Mesenchymal stem cell (in vitro differentiated cells and primary cell): Measurements from ENCODE around the gene RDH11.

Source experiments
- DNase-seq: peaks from one replicate; pipeline ENCODE4 v3.0.0-alpha.2; 2013
- H2AFZ ChIP-seq: one replicate; pipeline ENCODE4 v1.6.1; 2013; ENCODE audit warnings: low read depth, mild to moderate bottlenecking, control low read depth, inconsistent platforms, low read length, moderate library complexity
- H2AK5ac ChIP-seq: 2 replicates; pipeline ENCODE4 v1.6.1; 2013; ENCODE audit warnings: low read length, moderate library complexity, mild to moderate bottlenecking, inconsistent platforms; ENCODE audit not compliant: severe bottlenecking
- H2BK120ac ChIP-seq: one replicate; pipeline ENCODE4 v1.6.1; 2013; ENCODE audit warnings: low read depth, mild to moderate bottlenecking, inconsistent platforms, low read length, moderate library complexity
- H2BK12ac ChIP-seq, 2 experiments: one replicate each; pipeline ENCODE4 v1.6.1; 2013; ENCODE audit warnings: inconsistent platforms in 2 of 2, low read length in 2 of 2, mild to moderate bottlenecking in 2 of 2, moderate library complexity in 2 of 2, control low read depth in 1 of 2
- H2BK15ac ChIP-seq: one replicate; pipeline ENCODE4 v1.6.1; 2013; ENCODE audit warnings: mild to moderate bottlenecking, low read depth, inconsistent platforms; ENCODE audit not compliant: poor library complexity, severe bottlenecking
- H2BK5ac ChIP-seq: 2 replicates; pipeline ENCODE4 v1.6.1; 2013; ENCODE audit warnings: low read depth, mild to moderate bottlenecking, low read length, control low read depth, inconsistent platforms; ENCODE audit not compliant: poor library complexity, severe bottlenecking
- H3K14ac ChIP-seq, 2 experiments: one replicate each; pipeline ENCODE4 v1.6.1; 2013; ENCODE audit warnings: inconsistent platforms in 2 of 2, low read length in 2 of 2, control low read depth in 1 of 2, mild to moderate bottlenecking in 1 of 2, moderate library complexity in 1 of 2
- H3K18ac ChIP-seq, 2 experiments: one replicate each; pipeline ENCODE4 v1.6.1; 2013; ENCODE audit warnings: inconsistent platforms in 2 of 2, low read length in 2 of 2, control low read depth in 1 of 2, low read depth in 1 of 2, mild to moderate bottlenecking in 1 of 2
- H3K23ac ChIP-seq, 2 experiments: one replicate each; pipeline ENCODE4 v1.6.1; 2013; ENCODE audit warnings: inconsistent platforms in 2 of 2, low read length in 2 of 2, mild to moderate bottlenecking in 2 of 2, moderate library complexity in 2 of 2, control low read depth in 1 of 2
- H3K27ac ChIP-seq: 2 replicates; pipeline ENCODE4 v1.5.1; 2013; ENCODE audit warnings: mild to moderate bottlenecking, moderate library complexity, low read length, control low read depth, inconsistent platforms; ENCODE audit not compliant: poor library complexity, severe bottlenecking
- H3K27me3 ChIP-seq, 2 experiments: 2 replicates each; pipeline versions ENCODE4 v1.6.1 to v1.7.0; 2013; ENCODE audit warnings: low read length in 2 of 2, mild to moderate bottlenecking in 2 of 2, moderate library complexity in 2 of 2, control low read depth in 1 of 2, inconsistent platforms in 1 of 2; ENCODE audit not compliant: control insufficient read depth in 1 of 2, insufficient read depth in 1 of 2
- H3K36me3 ChIP-seq, 2 experiments: 2 replicates each; pipeline versions ENCODE4 v1.6.1 to v1.7.0; 2013; ENCODE audit warnings: low read length in 2 of 2, control low read depth in 1 of 2, inconsistent platforms in 1 of 2, low read depth in 1 of 2, mild to moderate bottlenecking in 1 of 2; ENCODE audit not compliant: insufficient read depth in 2 of 2, control insufficient read depth in 1 of 2
- H3K4ac ChIP-seq, 2 experiments: one replicate each; pipeline ENCODE4 v1.6.1; 2013; ENCODE audit warnings: inconsistent platforms in 2 of 2, low read length in 2 of 2, mild to moderate bottlenecking in 2 of 2, moderate library complexity in 2 of 2, control low read depth in 1 of 2, low read depth in 1 of 2
- H3K4me1 ChIP-seq: 2 replicates; pipeline ENCODE4 v1.6.1; 2013; ENCODE audit warnings: low read depth, low read length, control low read depth; ENCODE audit not compliant: control insufficient read depth, insufficient read depth
- H3K4me2 ChIP-seq: 2 replicates; pipeline ENCODE4 v1.6.1; 2013; ENCODE audit warnings: low read length, mild to moderate bottlenecking, inconsistent platforms; ENCODE audit not compliant: poor library complexity, severe bottlenecking
- H3K4me3 ChIP-seq, 2 experiments: 2 replicates each; pipeline versions ENCODE4 v1.5.1 to v1.7.0; 2013; ENCODE audit warnings: low read length in 2 of 2, mild to moderate bottlenecking in 2 of 2, control low read depth in 1 of 2, low read depth in 1 of 2; ENCODE audit not compliant: insufficient read depth in 1 of 2
- H3K79me1 ChIP-seq: replicated peaks from 2 replicates; pipeline ENCODE4 v1.6.1; 2013; ENCODE audit warnings: mild to moderate bottlenecking, control low read depth, low read length, inconsistent platforms; ENCODE audit not compliant: poor library complexity, severe bottlenecking
- H3K9ac ChIP-seq: 2 replicates; pipeline ENCODE4 v1.7.0; 2013; ENCODE audit warnings: mild to moderate bottlenecking, low read length, moderate library complexity
- H3K9me3 ChIP-seq: 2 replicates; pipeline ENCODE4 v1.7.0; 2013; ENCODE audit warnings: mild to moderate bottlenecking, low read length; ENCODE audit not compliant: control insufficient read depth
- H4K8ac ChIP-seq: one replicate; pipeline ENCODE4 v1.6.1; 2013; ENCODE audit warnings: inconsistent platforms, mild to moderate bottlenecking, low read length, moderate library complexity
- H4K91ac ChIP-seq: one replicate; pipeline ENCODE4 v1.6.1; 2013; ENCODE audit warnings: mild to moderate bottlenecking, low read length, inconsistent platforms
- WGBS: methylation state at CpG from one replicate; pipeline ENCODE4 v1.1.7; 2013; ENCODE audit warnings: mixed read lengths; 5-methylcytosine and 5-hydroxymethylcytosine counted together

Gene RDH11

DNA sequence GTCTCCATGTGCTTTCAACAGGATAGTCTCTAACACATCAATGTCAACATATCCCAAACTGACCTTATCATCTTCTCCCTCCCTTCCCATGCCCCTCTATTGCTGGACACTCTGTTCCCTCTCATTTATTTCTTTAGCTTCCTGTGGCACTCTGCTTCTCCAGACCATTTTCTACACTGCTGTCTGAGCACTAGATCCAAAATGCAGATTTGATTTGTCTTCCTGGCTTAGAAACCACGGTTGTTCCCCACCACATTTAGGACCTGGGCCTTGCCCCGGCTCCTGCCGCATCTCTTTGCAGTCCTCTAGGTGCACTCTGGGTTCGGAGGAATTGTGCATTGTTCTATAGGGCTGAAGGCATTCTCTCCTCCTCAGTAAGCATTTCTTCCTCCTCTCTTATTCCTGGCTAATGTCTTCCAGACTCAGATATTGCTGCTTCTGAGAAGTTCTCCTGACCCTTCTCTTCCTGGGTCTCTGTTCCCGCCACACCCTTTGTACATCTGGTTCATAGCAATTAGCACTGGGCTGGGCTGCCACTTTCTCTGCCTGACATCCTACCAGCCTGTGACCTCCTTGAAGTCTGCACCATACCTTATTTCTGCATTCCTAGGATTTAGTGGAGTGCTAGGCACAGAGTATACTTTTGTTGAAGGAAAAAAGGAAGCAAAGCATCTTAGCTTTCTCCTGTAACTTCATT, 62.0 kb downstream of the RDH11 start:
- H3K4me3 ChIP-seq: no peak overlapping the region
- 90% methylated on average over 5 of the region's 5 CpGs for WGBS
- no peak overlapping the region for H2BK15ac ChIP-seq
- no peak overlapping the region for H4K8ac ChIP-seq
- no peaks in the 10 kb centered on the region for H3K36me3 ChIP-seq
- H3K4me1 ChIP-seq: no peaks in the 10 kb centered on the region
- H2AK5ac ChIP-seq: no peak overlapping the region
- H3K4me2 ChIP-seq: no peak overlapping the region
- no peak overlapping the region for H3K23ac ChIP-seq
- H3K27me3 ChIP-seq: no peaks in the 10 kb centered on the region
- H3K9ac ChIP-seq: no peak overlapping the region
- no peak overlapping the region for H3K14ac ChIP-seq
- no peak for DNase-seq
- H2AFZ ChIP-seq: no peak overlapping the region
- no peak overlapping the region for H4K91ac ChIP-seq
- H2BK12ac ChIP-seq: no peak overlapping the region
- no peaks in the 10 kb centered on the region for H3K9me3 ChIP-seq
- no peak overlapping the region for H2BK5ac ChIP-seq
- H3K4ac ChIP-seq: no peak overlapping the region
- H2BK120ac ChIP-seq: no peak overlapping the region
- no peak overlapping the region for H3K27ac ChIP-seq
- peaks cover 2% of the 10 kb centered on the region for H3K79me1 ChIP-seq
- no peak overlapping the region for H3K18ac ChIP-seq

DNA sequence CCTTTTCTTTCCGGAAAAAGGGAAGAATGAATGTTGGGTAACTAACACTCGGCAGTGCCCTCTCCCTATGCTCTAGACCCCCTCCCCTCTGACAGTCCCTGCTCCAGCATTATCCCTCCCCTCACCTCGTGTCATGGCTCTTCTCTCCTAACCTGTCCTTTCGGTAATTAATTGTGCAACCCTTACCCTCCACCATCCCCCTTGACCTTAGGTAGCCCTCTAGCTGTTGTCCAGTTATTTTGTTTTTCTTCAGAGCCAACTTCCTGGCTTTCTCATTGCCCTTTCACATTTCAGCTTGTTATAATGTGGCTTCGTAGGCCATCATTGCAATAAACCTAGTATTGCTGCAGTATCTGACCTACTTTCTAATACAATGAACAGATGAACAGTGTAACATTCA, 64.6 kb downstream of the RDH11 start:
- H3K23ac ChIP-seq: no peak overlapping the region
- no peak overlapping the region for H3K4me3 ChIP-seq
- no peak overlapping the region for H2BK15ac ChIP-seq
- no peaks in the 10 kb centered on the region for H3K4me1 ChIP-seq
- H3K79me1 ChIP-seq: no peaks in the 10 kb centered on the region
- H3K27me3 ChIP-seq: no peaks in the 10 kb centered on the region
- H3K27ac ChIP-seq: no peak overlapping the region
- H4K91ac ChIP-seq: no peak overlapping the region
- 73% methylated on average over 5 of the region's 5 CpGs for WGBS
- H3K14ac ChIP-seq: no peak overlapping the region
- no peaks in the 10 kb centered on the region for H3K9me3 ChIP-seq
- H2AFZ ChIP-seq: no peak overlapping the region
- H3K18ac ChIP-seq: no peak overlapping the region
- no peak overlapping the region for H3K9ac ChIP-seq
- no peaks in the 10 kb centered on the region for H3K36me3 ChIP-seq
- DNase-seq: no peak
- H2AK5ac ChIP-seq: no peak overlapping the region
- H3K4ac ChIP-seq: no peak overlapping the region
- H4K8ac ChIP-seq: no peak overlapping the region
- no peak overlapping the region for H2BK120ac ChIP-seq
- H2BK12ac ChIP-seq: no peak overlapping the region
- H2BK5ac ChIP-seq: no peak overlapping the region
- H3K4me2 ChIP-seq: no peak overlapping the region

DNA sequence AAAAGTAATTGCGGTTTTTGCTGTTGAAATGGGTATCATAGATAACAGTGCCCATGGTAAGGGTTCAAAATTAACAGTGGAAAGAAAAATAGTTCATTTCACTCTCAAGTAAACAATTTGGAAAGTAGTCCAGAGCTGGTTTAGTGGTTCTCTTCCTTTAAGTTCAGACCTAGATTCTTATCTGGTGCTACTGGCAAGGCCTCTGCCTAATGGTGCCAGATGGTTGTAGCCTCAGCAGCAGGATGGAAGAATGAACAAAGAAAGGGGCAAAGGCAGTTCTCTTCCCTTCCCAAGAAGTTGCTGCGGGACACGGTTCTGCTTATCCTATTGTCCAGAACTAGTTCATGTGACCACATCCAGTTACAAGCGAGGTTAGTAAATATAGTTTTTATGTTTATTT, 65.4 kb downstream of the RDH11 start:
- Histone ChIP-seq H3K9me3 (no peaks in the 10 kb centered on the region), H3K27ac (no peak overlapping the region), H3K36me3 (no peaks in the 10 kb centered on the region), H2AFZ (no peak overlapping the region), H3K4ac (no peak overlapping the region), H2AK5ac (no peak overlapping the region), H3K4me2 (no peak overlapping the region), H2BK120ac (no peak overlapping the region), H3K14ac (no peak overlapping the region), H2BK5ac (no peak overlapping the region), H2BK12ac (no peak overlapping the region), H3K4me1 (no peaks in the 10 kb centered on the region), H4K91ac (no peak overlapping the region), H3K23ac (no peak overlapping the region), H3K4me3 (no peak overlapping the region), H4K8ac (no peak overlapping the region), H3K27me3 (no peaks in the 10 kb centered on the region), H3K18ac (no peak overlapping the region), H2BK15ac (no peak overlapping the region), H3K9ac (no peak overlapping the region), H3K79me1 (no peaks in the 10 kb centered on the region)
- 100% methylated on average over 2 of the region's 4 CpGs for WGBS
- no peak for DNase-seq

DNA sequence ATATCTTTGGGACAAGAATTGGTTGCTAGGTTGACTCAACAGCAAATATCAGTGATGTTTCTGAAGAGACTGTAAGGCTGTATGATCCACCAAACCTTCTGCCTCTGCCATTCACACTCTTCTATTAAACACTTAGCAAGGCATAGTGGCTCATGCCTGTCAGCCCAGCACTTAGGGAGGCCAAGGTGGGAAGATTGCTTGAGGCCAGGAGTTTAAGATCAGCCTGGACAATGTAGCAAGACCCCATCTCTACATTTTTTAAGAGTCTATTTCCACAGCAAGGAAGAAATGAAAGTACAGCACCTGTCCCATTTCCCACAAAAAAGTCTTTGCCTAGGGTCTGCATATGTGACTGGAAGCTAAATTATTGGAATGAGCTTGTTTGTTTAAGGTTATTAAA, 68.0 kb downstream of the RDH11 start:
- H3K4me1 ChIP-seq: no peaks in the 10 kb centered on the region
- H4K91ac ChIP-seq: no peak overlapping the region
- no peaks in the 10 kb centered on the region for H3K36me3 ChIP-seq
- no peak overlapping the region for H3K4ac ChIP-seq
- H2BK5ac ChIP-seq: peak overlapping the region; percentile 40
- no peak overlapping the region for H3K4me2 ChIP-seq
- H2BK120ac ChIP-seq: no peak overlapping the region
- no peak overlapping the region for H2BK15ac ChIP-seq
- H3K18ac ChIP-seq: no peak overlapping the region
- H3K4me3 ChIP-seq: no peak overlapping the region
- no peak overlapping the region for H3K23ac ChIP-seq
- no peaks in the 10 kb centered on the region for H3K79me1 ChIP-seq
- H3K9ac ChIP-seq: no peak overlapping the region
- no peak overlapping the region for H3K14ac ChIP-seq
- no peak overlapping the region for H2AK5ac ChIP-seq
- H2BK12ac ChIP-seq: no peak overlapping the region
- no peaks in the 10 kb centered on the region for H3K9me3 ChIP-seq
- no peak for DNase-seq
- no peak overlapping the region for H2AFZ ChIP-seq
- H3K27ac ChIP-seq: no peak overlapping the region
- no peaks in the 10 kb centered on the region for H3K27me3 ChIP-seq
- H4K8ac ChIP-seq: no peak overlapping the region
